DMS 273 treated with DMSO at 0.1 percent for 48 hours (cell line): ENCODE results near the gene IL26.

Experiments
- DNase-seq: peaks from one replicate; lab custom pipeline; 2025; lab: John Stamatoyannopoulos, UW

The IL26 gene

DNA sequence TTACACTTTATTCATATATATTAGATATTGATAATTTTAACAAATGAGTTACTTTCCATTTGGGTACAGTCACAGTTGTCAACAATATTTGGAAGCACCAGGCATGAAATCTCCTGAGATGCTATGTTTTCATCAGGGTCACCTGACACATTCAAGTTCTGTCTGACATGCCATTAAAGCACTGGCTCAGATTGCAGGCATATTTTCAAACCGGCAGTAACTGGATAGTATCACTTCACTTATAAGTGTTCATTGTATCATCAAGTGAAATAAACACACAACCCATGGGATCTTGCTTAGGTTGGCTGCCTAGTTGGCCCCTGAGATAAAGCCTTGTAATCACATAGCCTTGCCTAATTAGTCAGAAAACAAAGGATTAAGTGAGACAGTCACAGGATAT is 70.8 kb downstream of the IL26 start:
- DNase-seq: no peak
